KMS-11 (cell line): ENCODE data around the gene DNM3.
A peak's percentile ranks its signal among the peaks of the same experiment; 100 is the strongest.
"Not testable (repeated sequence)": the region's sequence is repeated elsewhere in the genome, so short reads cannot be mapped to it uniquely, and the experiment has no call there.

Source experiments
- H2AFZ ChIP-seq: fragments of 200-600 bp; sonication (generic); 2 replicates; pipeline ENCODE4 v1.6.1; 2016; ENCODE audit warnings: antibody characterized with exemption, mixed run types, low read depth
- H3K27ac ChIP-seq: fragments of 200-600 bp; sonication (generic); 2 replicates; pipeline ENCODE4 v1.6.1; 2016; ENCODE audit warnings: mild to moderate bottlenecking, mixed run types
- H3K27me3 ChIP-seq: fragments of 200-600 bp; sonication (generic); 2 replicates; pipeline ENCODE4 v1.6.1; 2017; ENCODE audit warnings: mild to moderate bottlenecking, low read depth, mixed run types, moderate library complexity; ENCODE audit not compliant: insufficient read depth
- H3K36me3 ChIP-seq: fragments of 200-600 bp; sonication (generic); 2 replicates; pipeline ENCODE4 v1.6.1; 2017; ENCODE audit warnings: mild to moderate bottlenecking, mixed run types; ENCODE audit not compliant: insufficient read depth
- H3K4me1 ChIP-seq: fragments of 200-600 bp; sonication (generic); 2 replicates; pipeline ENCODE4 v1.6.1; 2016; ENCODE audit warnings: mild to moderate bottlenecking, low read depth, mixed run types; ENCODE audit not compliant: poor library complexity, severe bottlenecking
- H3K4me2 ChIP-seq: fragments of 200-600 bp; sonication (generic); 2 replicates; pipeline ENCODE4 v1.7.0; 2016; ENCODE audit warnings: mild to moderate bottlenecking, mixed run types
- H3K4me3 ChIP-seq: fragments of 200-600 bp; sonication (generic); IDR thresholded peaks from 2 replicates; pipeline ENCODE4 v1.6.1; 2017; ENCODE audit warnings: low read depth, low read length, mixed read lengths; ENCODE audit not compliant: insufficient read depth
- H3K79me2 ChIP-seq: fragments of 200-600 bp; sonication (generic); 2 replicates; pipeline ENCODE4 v1.6.1; 2016; ENCODE audit warnings: low read depth, mixed run types; ENCODE audit not compliant: insufficient read depth
- H3K9ac ChIP-seq: fragments of 200-600 bp; sonication (generic); 2 replicates; pipeline ENCODE4 v1.6.1; 2016; ENCODE audit warnings: mild to moderate bottlenecking, mixed run types
- H4K20me1 ChIP-seq: fragments of 200-600 bp; sonication (generic); 2 replicates; pipeline ENCODE4 v1.6.1; 2016; ENCODE audit warnings: mild to moderate bottlenecking, mixed run types; ENCODE audit not compliant: insufficient read depth
- CTCF ChIP-seq: fragments of 200-600 bp; sonication (generic); conservative IDR thresholded peaks from 2 replicates; pipeline ENCODE4 v1.6.1; 2017; ENCODE audit warnings: low read depth, mild to moderate bottlenecking, antibody characterized with exemption, low read length, moderate library complexity, mixed read lengths

The DNM3 gene

GRCh38 chr1:172431721-172432192 lies 590.5 kb downstream of the DNM3 start:
- no peak overlapping the region for H3K27ac ChIP-seq
- no peaks in the 10 kb centered on the region for H3K36me3 ChIP-seq
- no peaks in the 10 kb centered on the region for H4K20me1 ChIP-seq
- no peak for TF ChIP-seq CTCF
- H2AFZ ChIP-seq = no peak overlapping the region
- H3K79me2 ChIP-seq = no peaks in the 10 kb centered on the region
- H3K4me1 ChIP-seq = peaks cover 4% of the 10 kb centered on the region
- no peak overlapping the region for H3K4me2 ChIP-seq
- no peak overlapping the region for H3K4me3 ChIP-seq
- no peaks in the 10 kb centered on the region for H3K27me3 ChIP-seq
- no peak overlapping the region for H3K9ac ChIP-seq

- H4K20me1 ChIP-seq, H3K9ac ChIP-seq, H3K4me2 ChIP-seq, H2AFZ ChIP-seq, H3K4me1 ChIP-seq, H3K27me3 ChIP-seq, H3K27ac ChIP-seq, H3K4me3 ChIP-seq, H3K79me2 ChIP-seq, H3K36me3 ChIP-seq: not testable (repeated sequence)
Observed at GRCh38 chr1:172437183-172437582, 595.9 kb downstream of the DNM3 start.

- no peak for TF ChIP-seq CTCF
- Histone ChIP-seq H3K4me1 (peaks cover 7% of the 10 kb centered on the region), H4K20me1 (no peaks in the 10 kb centered on the region), H3K4me2 (no peak overlapping the region), H3K79me2 (peaks cover 15% of the 10 kb centered on the region), H3K27ac (no peak overlapping the region), H3K9ac (no peak overlapping the region), H3K4me3 (no peak overlapping the region), H2AFZ (no peak overlapping the region), H3K36me3 (no peaks in the 10 kb centered on the region), H3K27me3 (no peaks in the 10 kb centered on the region)
Observed at GRCh38 chr1:172442404-172442803, 601.1 kb downstream of the DNM3 start.

GRCh38 chr1:172442843-172443565 lies 601.7 kb downstream of the DNM3 start:
- Histone ChIP-seq H3K4me3 (peak overlapping the region; percentile 100), H3K79me2 (peaks cover 15% of the 10 kb centered on the region), H2AFZ (peak overlapping the region; percentile 91), H3K27me3 (no peaks in the 10 kb centered on the region), H3K27ac (no peak overlapping the region), H3K36me3 (no peaks in the 10 kb centered on the region), H3K4me2 (peak overlapping the region; percentile 79), H3K9ac (peak overlapping the region; percentile 92; the same call in 1 of the 2 replicates), H4K20me1 (no peaks in the 10 kb centered on the region), H3K4me1 (peaks cover 7% of the 10 kb centered on the region)
- no peak for TF ChIP-seq CTCF
